Gastrocnemius medialis (tissue), 4 donors: ENCODE measurements around the gene SMC1A. TPM values are rescaled to one million over a fixed set of nuclear protein-coding genes. Genes with fewer than 3 reads are reported as not detected.
"Not testable (repeated sequence)": the region's sequence is repeated elsewhere in the genome, so short reads cannot be mapped to it uniquely, and the experiment has no call there.

Source experiments
- ATAC-seq, 2 donors: fragments of 150-250 bp; one replicate each; pipeline ENCODE4 v1.9.1; 2016
- DNase-seq, 2 donors: peaks; one replicate each; pipeline ENCODE4 v3.0.0-alpha.2; 2019
- H3K27ac ChIP-seq, 4 donors: fragments of 200-600 bp; sonication (generic); 1 replicate in 1 of 4; 2 replicates in 3 of 4; pipeline ENCODE4 v1.5.1; 2016 to 2018; ENCODE audit warnings: mild to moderate bottlenecking in 2 of 4, moderate library complexity in 1 of 4
- H3K27me3 ChIP-seq, 3 donors: fragments of 200-600 bp; sonication (generic) in 2 of 3; 1 replicate in 1 of 3; 2 replicates in 2 of 3; pipeline versions ENCODE4 v1.5.1 to v1.6.0; 2016 to 2019; ENCODE audit warnings: mild to moderate bottlenecking in 1 of 3, moderate library complexity in 1 of 3
- H3K36me3 ChIP-seq, 2 donors: fragments of 200-600 bp; sonication (generic) in 1 of 2; one replicate each; pipeline ENCODE4 v1.5.1; 2017 to 2018
- H3K4me1 ChIP-seq, 2 donors: fragments of 200-600 bp; sonication (generic) in 1 of 2; one replicate each; pipeline ENCODE4 v1.5.1; 2016 to 2017; ENCODE audit warnings: mild to moderate bottlenecking in 2 of 2
- H3K4me3 ChIP-seq, 4 donors: fragments of 200-600 bp; sonication (generic) in 3 of 4; 1 replicate in 1 of 4; 2 replicates in 3 of 4; pipeline ENCODE4 v1.5.1; 2016 to 2019; ENCODE audit warnings: mild to moderate bottlenecking in 2 of 4
- H3K9me3 ChIP-seq, 3 donors: fragments of 200-600 bp; sonication (generic) in 2 of 3; 1 replicate in 1 of 3; 2 replicates in 2 of 3; pipeline ENCODE4 v1.5.1; 2016 to 2019
- CTCF ChIP-seq, 5 experiments: fragments of 450-650 bp in 3 of 5; fragments of 200-600 bp in 2 of 5; sonication (generic) in 2 of 5; IDR thresholded peaks in 4 of 5; conservative IDR thresholded peaks in 1 of 5; 1 replicate in 4 of 5; 2 replicates in 1 of 5; pipeline ENCODE4 v1.5.1; 2016 to 2019; ENCODE audit warnings: antibody characterized with exemption in 5 of 5, mild to moderate bottlenecking in 3 of 5, moderate library complexity in 3 of 5
- POLR2A ChIP-seq, 2 donors: fragments of 450-650 bp; IDR thresholded peaks; one replicate each; pipeline ENCODE4 v1.6.1; 2017; ENCODE audit warnings: antibody characterized with exemption in 2 of 2, mild to moderate bottlenecking in 2 of 2, moderate library complexity in 2 of 2
- in situ Hi-C, 4 donors: fragments of 200-750 bp; cut with MboI; loops; one replicate each; pipeline versions ENCODE4 v1.15.0 to v1.8.0; 2017; ENCODE audit warnings: low sequenced_read_pairs in 4 of 4
- intact Hi-C: fragments of 100-400 bp; cut with DNase I; formaldehyde crosslinking; loops from one replicate; pipeline ENCODE4 v1.15.1; 2023; ENCODE audit warnings: low total_unique reads
- total RNA-seq, 4 donors: library from RNA; depleted of rRNA; stranded (reverse); fragments of >200 nt; gene quantifications; one replicate each; pipeline versions ENCODE4 v1.1.0 to v1.2.3, GENCODE V29; 2016

The SMC1A gene
- total RNA-seq, 4 donors from 2014 or later, result 12.9 to 23.5 (median 17.1) TPM

GRCh38 chrX:53421772-53422085 is 725 bp downstream of the SMC1A start:
- peaks cover 11 to 29% of the 10 kb centered on the region in 2 donors for H3K4me1 ChIP-seq
- H3K36me3 ChIP-seq, result no peaks in the 10 kb centered on the region
- TF ChIP-seq POLR2A (IDR thresholded peaks at IDR 0.05) (no peak), CTCF (IDR thresholded peaks at IDR 0.05 in 4 of 5, conservative IDR thresholded peaks at IDR 0.05 in 1 of 5) (no peak)
- peak overlapping the region; percentile 91 to 96 (median 94) for H3K27ac ChIP-seq
- ATAC-seq (peak in 1 of 2 donors; percentile 7), DNase-seq (no peak)
- H3K27me3 ChIP-seq, result no peaks in the 10 kb centered on the region
- in situ Hi-C loops, result loop anchor here in 1 of 4 donors (10.0 kb wide), 1 partner anchor 107 kb away; no protein-coding TSS in a partner anchor
- H3K4me3 ChIP-seq, result peak overlapping the region; percentile 65 to 89 (median 81)
- no peaks in the 10 kb centered on the region for H3K9me3 ChIP-seq
- intact Hi-C loops, result loop anchor here (1.0 to 2.0 kb wide), 3 partner anchors 13 to 197 kb away; partner anchors contain the start of genes HSD17B10 and KDM5C

GRCh38 chrX:53421125-53421524 is 1.3 kb downstream of the SMC1A start:
- H3K4me3 ChIP-seq, result peak overlapping the region; percentile 65 to 89 (median 81)
- DNase-seq, result no peak
- H3K4me1 ChIP-seq, result peaks cover 11 to 29% of the 10 kb centered on the region in 2 donors
- H3K36me3 ChIP-seq, result no peaks in the 10 kb centered on the region
- peak overlapping the region in 1 of 4 donors; percentile 94 for H3K27ac ChIP-seq
- ATAC-seq, result no peak
- H3K27me3 ChIP-seq, result no peaks in the 10 kb centered on the region
- in situ Hi-C loops, result loop anchor here in 1 of 4 donors (10.0 kb wide), 1 partner anchor 106 kb away; no protein-coding TSS in a partner anchor
- intact Hi-C loops, result no loop called here
- no peaks in the 10 kb centered on the region for H3K9me3 ChIP-seq
- TF ChIP-seq CTCF (IDR thresholded peaks at IDR 0.05 in 4 of 5, conservative IDR thresholded peaks at IDR 0.05 in 1 of 5) (no peak), POLR2A (IDR thresholded peaks at IDR 0.05) (no peak)

GRCh38 chrX:53420351-53420750 is 2.1 kb downstream of the SMC1A start:
- H3K27ac ChIP-seq, DNase-seq, H3K27me3 ChIP-seq, H3K9me3 ChIP-seq, H3K4me3 ChIP-seq, H3K36me3 ChIP-seq, intact Hi-C loops, ATAC-seq: not testable (repeated sequence)
- in situ Hi-C loops, result loop anchor here in 1 of 4 donors (10.0 kb wide), 1 partner anchor 106 kb away; no protein-coding TSS in a partner anchor
- peaks cover 11 to 29% of the 10 kb centered on the region in 2 donors for H3K4me1 ChIP-seq

GRCh38 chrX:53412446-53412845 is 10.0 kb downstream of the SMC1A start:
- intact Hi-C loops, result no loop called here
- ATAC-seq, result no peak
- in situ Hi-C loops, result no loop called here
- Histone ChIP-seq H3K27ac (no peak overlapping the region), H3K27me3 (no peaks in the 10 kb centered on the region), H3K4me3 (no peak overlapping the region), H3K36me3 (peaks cover 3 to 71% of the 10 kb centered on the region in 2 donors), H3K9me3 (no peaks in the 10 kb centered on the region), H3K4me1 (no peaks in the 10 kb centered on the region)
- no peak for DNase-seq
- TF ChIP-seq POLR2A (IDR thresholded peaks at IDR 0.05) (no peak), CTCF (IDR thresholded peaks at IDR 0.05 in 4 of 5, conservative IDR thresholded peaks at IDR 0.05 in 1 of 5) (no peak)

- in situ Hi-C loops (no loop called here), intact Hi-C loops (no loop called here)
- Histone ChIP-seq H3K27ac (no peak overlapping the region), H3K4me3 (no peak overlapping the region), H3K36me3 (peaks cover 3 to 83% of the 10 kb centered on the region in 2 donors), H3K4me1 (no peaks in the 10 kb centered on the region), H3K9me3 (no peaks in the 10 kb centered on the region), H3K27me3 (no peaks in the 10 kb centered on the region)
- DNase-seq, result no peak
- TF ChIP-seq POLR2A (IDR thresholded peaks at IDR 0.05) (no peak), CTCF (IDR thresholded peaks at IDR 0.05 in 4 of 5, conservative IDR thresholded peaks at IDR 0.05 in 1 of 5) (no peak)
- ATAC-seq, result no peak
These were observed 18.9 kb downstream of the SMC1A start for GRCh38 chrX:53403535-53403934.
